HG02884 (cell line): ENCODE measurements around the gene ZNF593.

ENCODE experiments used
- ATAC-seq: cut with Tn5 transposase; IDR thresholded peaks from one replicate; pipeline ENCODE4 v1.9.1; 2021; ENCODE audit warnings: mild to moderate bottlenecking, moderate library complexity; ENCODE audit not compliant: unreplicated experiment

Gene ZNF593

DNA sequence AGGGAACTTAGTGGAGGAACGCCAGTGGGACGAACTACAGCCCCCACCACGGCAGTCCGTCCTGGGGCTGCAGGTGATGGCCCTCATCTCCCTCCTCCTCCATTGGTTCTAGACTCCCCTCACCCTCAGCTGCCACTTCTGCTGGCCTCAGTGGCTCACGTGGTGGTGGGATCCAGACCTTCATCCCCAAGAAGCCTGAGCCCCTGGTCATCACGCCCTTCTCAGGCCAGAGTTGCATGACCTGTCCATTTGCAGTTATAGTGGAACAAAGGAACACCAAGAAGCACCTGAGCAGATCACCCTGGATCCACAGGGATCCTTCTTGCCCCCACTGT, 23.8 kb upstream of the ZNF593 start:
- no peak for ATAC-seq

- no peak for ATAC-seq
Observed at GRCh38 chr1:26148887-26149286, 20.8 kb upstream of the ZNF593 start.

DNA sequence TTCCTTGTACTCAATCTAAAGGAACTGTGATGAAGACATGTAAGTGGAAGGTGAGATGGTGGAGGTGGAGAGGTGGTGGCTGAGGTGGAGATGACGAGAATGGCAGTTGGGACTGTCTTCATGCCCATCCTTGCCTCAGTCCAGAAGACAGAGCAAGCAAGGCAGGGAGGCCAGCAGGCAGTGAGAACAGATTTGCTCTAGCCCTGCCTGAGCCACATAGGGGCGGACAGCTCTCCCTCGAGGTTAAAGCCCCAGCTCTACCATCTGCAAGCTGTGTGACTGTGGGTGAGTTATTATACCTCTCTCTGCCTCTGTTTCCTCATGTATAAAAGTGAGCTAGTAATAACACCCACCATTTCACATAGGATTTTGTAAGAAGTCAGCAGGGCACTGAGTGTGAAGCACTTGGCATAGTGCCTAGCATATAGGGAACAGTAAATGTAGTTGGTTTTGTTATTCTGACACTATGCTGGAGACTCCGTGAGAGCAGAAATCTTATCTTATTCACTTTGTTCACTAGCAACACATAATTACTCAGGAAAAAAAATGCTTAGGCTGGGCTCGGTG, 15.7 kb upstream of the ZNF593 start:
- ATAC-seq, result no peak

GRCh38 chr1:26154750-26155149, 15.0 kb upstream of the ZNF593 start:
- no peak for ATAC-seq

GRCh38 chr1:26155370-26156284, 14.1 kb upstream of the ZNF593 start:
- no peak for ATAC-seq

GRCh38 chr1:26156285-26157038, 13.2 kb upstream of the ZNF593 start:
- no peak for ATAC-seq

GRCh38 chr1:26158271-26158907, 11.3 kb upstream of the ZNF593 start:
- ATAC-seq, result no peak

DNA sequence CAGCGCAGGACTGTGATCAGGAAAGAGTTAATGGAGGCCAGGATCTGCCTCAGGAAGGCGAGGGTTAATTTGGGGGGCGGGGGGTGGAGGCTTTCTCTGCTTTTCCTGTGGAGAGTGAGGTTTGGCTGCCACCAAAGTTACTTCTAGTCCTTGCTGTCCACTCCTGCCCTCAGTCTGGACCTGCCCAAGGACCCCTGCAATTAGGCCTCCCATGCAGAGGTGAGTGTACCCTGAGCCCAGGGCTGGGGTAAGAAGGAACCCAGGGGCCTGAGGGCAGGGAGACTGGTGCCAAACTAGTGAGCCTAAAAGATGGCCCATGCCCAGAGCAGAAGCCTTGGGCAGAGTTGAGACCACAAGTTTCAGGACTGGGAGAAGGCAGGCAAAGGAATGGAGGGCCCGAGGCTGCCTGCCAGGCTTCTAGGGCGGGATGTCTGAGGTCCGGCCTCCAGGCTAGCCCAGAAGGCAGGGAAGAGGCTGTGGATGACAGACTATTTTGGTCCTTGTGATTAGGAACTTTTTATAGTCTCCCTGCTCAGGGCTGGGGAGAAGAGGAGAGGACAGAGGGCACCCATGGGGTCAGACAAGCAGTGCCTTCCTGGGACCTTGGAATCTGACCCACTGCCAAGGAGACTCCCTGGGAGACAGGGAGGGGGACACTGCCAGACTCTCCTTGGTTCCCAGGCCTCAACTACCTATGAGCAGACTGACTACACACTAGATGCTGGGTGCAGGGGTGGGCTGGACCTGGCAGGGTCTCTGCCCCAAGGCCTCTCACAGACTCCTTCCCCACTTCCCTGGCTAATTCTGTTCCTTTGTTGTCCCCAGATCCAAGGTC, 10.6 kb upstream of the ZNF593 start, which contains the start of gene FAM110D:
FAM110D (plus strand) TSS at position 172 of the 835 bp plus-strand sequence. CDS start 2,213 bp downstream, outside the sequence.
- ATAC-seq, result no peak

DNA sequence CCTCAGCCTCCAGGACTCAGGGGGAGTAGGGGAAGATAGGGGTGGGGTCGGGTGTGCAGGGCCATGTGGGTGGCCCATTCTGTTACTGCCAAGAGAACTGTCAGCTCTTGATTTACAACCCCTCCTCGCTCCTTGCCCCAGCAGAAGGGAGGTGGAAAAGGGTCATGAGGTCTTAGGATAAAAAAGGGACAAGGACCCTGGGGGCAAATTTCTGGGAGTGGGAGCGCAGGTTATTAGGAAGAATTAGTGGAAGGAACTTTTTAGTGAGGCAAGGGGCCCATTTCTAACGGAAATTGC, 10.0 kb upstream of the ZNF593 start:
- ATAC-seq, result no peak

DNA sequence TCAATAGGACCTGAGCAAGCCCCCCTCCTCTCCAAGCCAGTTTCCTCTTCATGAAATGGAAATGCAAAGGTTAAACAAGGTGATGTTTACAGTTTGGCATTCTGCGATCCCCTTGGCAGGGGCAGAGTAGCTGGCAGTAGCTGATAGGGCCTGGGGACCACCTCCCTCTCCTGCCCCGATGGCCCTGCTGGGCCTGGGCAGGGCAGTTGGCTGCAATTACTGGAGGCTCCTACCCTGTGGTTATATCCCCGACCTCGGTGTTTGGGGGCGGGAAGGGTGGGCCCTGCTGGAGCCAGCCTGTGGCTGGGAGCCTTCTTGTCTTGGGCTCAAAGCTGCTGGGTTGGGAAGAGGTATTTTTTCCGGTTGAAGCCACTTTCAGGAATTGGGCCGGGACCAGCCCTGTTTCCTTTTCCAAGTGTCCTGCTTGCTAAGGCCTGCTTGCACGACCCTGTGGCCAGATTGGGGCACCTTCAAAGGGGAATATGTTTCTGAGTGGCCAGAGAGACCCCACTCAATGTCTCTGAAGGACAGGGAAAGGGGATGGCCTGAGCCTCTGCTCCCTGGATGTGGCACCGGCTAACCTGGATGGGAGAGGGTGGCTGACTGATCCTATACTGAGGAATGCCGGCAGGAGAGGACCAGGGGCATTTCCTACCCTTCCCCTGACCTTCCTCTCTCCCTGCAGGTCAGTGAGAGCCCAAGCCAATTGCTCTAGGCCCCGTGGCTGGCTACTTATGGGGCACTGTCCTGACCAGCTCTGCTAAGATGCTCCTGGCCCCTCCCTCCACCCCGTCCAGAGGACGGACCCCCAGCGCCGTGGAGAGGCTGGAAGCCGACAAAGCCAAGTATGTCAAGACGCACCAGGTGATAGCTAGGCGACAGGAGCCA, 8.9 kb upstream of the ZNF593 start:
- no peak for ATAC-seq

DNA sequence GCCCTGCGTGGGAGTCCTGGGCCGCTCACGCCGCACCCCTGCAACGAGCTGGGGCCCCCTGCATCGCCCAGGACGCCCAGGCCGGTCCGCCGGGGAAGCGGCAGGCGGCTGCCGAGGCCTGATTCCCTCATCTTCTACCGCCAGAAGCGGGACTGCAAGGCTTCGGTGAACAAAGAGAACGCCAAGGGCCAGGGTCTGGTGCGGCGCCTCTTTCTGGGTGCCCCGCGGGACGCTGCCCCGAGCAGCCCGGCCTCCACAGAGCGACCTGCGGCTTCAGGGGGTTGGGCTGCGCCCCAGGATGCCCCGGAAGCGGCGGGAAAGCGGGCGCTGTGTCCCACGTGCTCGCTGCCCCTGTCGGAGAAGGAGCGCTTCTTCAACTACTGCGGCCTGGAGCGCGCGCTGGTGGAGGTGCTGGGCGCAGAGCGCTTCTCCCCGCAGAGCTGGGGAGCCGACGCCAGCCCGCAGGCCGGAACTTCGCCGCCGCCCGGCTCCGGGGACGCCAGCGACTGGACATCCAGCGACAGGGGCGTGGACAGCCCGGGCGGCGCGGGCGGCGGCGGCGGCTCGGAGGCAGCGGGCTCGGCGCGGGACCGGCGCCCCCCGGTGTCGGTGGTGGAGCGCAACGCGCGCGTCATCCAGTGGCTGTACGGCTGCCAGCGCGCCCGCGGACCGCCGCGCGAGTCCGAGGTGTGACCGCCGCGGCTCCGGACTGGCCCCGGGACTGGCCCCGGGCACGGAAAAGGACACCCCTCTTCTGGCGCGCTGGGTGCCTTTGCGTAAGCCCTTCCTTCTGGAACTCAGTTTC, 8.1 kb upstream of the ZNF593 start:
- no peak for ATAC-seq

DNA sequence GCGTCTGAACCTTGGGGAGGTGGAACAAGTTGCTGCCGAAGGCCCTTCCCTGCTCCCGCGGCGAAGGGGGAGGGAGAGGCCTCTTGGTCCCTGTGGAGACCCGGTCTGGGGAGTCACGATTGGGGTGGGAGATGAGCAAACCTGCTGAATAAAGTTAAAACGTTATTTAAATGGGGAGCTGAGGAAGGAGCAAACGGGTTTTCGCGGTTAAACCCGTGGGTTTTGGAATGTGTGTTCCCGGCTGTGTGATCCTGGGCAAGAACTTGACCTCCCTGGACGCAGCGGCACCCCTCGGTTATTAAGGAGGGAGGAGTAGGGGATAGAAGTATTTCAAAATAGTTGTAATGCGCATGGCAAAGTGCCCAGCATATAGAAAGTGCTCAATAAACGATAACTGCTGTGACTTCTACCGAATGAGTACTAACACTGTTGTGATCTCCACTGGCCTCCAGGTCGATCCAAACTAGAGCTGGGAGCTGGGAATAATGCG, 7.4 kb upstream of the ZNF593 start:
- ATAC-seq, result no peak

DNA sequence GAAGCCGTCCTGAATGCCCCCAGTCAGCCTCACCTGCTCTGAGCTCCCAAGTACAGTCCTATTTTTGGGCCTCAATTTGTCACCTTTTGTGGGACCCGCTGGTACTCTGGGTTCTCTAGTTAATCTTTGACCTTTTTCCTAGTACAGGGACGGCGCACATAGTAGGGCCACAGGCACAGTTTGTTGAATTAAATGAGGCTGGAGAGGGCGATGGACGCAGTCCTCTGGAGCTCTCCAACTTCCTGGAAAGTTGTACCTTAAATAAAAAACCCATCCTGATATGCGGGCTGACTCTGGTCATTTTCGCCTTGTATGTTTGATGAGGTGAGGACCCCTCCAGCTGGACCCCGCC, 6.0 kb upstream of the ZNF593 start:
- ATAC-seq, result no peak

DNA sequence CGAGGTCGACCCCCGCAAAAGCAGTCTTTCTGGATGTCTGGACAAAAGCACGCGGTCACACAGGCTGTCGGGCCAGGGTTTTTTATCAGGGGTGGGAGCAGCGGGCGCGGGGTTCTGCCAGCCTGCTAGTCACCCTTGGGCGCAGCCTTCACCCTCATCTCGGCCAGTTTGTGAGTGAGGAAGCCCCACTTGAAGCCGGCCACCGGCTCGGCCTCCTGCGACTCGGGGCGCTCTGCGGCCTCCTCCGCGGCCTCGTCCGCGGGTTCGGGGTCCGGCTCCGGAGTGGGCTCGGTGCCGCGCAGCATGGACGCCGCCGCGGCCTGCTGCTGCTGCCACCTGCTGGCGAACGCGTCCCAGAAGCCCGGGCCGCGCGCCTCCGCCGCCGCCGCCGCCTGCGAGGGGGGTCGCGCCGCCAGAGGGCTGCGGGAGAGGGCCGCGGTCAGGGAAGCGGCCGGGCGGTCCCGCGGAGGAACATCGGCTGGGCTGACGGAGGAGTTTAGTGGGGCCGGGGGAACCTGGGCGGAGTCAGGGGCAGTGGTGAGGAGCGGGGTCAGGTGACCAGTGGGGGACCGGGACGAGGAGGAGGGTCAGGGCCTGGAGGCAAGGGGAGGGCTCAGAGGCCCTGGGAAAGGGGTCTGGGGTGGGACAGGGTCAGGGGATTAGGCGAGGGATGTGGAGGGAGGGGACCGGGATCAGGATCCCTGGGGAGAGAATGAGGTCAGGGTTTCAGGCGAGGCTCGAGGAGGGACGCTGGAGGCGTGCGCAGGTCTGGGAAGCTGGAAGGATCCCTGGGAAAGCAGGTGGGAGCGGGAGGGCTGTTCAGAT, 5.5 kb upstream of the ZNF593 start:
- ATAC-seq, result no peak

GRCh38 chr1:26164861-26165842, 4.6 kb upstream of the ZNF593 start:
- no peak for ATAC-seq

- no peak for ATAC-seq
Observed at GRCh38 chr1:26166719-26167281, 2.9 kb upstream of the ZNF593 start.
